ENCODE data around the gene RASSF5. TPM values are rescaled to one million over a fixed set of nuclear protein-coding genes. Genes with fewer than 3 reads are reported as not detected.
A peak's percentile ranks its signal among the peaks of the same experiment; 100 is the strongest.
"Not testable (repeated sequence)": the region's sequence is repeated elsewhere in the genome, so short reads cannot be mapped to it uniquely, and the experiment has no call there.

The RASSF5 gene
- total and polyA plus RNA-seq, 2 donors = 8.9 to 10.7 TPM

DNA sequence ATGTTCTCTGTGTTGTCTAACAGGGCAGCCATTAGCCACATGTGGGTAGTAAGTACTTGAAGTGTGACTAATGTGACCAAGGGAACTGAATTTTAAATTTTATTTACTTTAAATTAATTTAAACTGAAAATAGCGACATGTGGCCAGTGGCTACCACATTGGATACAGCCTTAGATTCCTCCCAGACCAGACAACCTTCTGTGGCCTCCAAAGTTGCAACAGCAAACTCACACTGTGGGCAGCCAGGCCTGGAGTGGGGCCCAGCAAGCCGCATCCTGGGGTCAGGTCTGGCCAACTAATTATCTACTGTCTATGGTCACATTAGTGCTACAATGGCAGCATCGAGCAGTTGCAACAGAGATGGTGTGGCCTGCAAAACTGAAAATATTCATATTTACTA, 93.2 kb downstream of the RASSF5 start:
- H3K36me3 ChIP-seq (ENCODE audit: insufficient read depth) = peaks cover 4% of the 10 kb centered on the region
- H3K4me1 ChIP-seq (ENCODE audit: insufficient read depth) = no peaks in the 10 kb centered on the region
- 93% methylated on average over 3 of the region's 3 CpGs for WGBS

GRCh38 chr1:206604861-206605260, 97.5 kb downstream of the RASSF5 start:
- no peak overlapping the region for H3K27ac ChIP-seq (ENCODE audit: low read depth)
- DNase-seq (ENCODE audit: extremely low spot score) = no peak
- WGBS = 90% methylated on average over 5 of the region's 5 CpGs
- no peak overlapping the region for H3K4me3 ChIP-seq (ENCODE audit: low read depth, low read length)
- H3K36me3 ChIP-seq (ENCODE audit: insufficient read depth) = peaks cover 4% of the 10 kb centered on the region
- H3K4me1 ChIP-seq (ENCODE audit: insufficient read depth) = no peaks in the 10 kb centered on the region

More for the DNA sequence above, 93.2 kb downstream of the RASSF5 start:
- H3K4me3 ChIP-seq (ENCODE audit: low read depth, low read length) = no peak overlapping the region
- DNase-seq (ENCODE audit: extremely low spot score) = no peak
- H3K27ac ChIP-seq (ENCODE audit: low read depth) = no peak overlapping the region

- Histone ChIP-seq H3K27ac (ENCODE audit: low read depth) (no peak overlapping the region), H3K4me1 (ENCODE audit: insufficient read depth) (no peaks in the 10 kb centered on the region), H3K36me3 (ENCODE audit: insufficient read depth) (peaks cover 4% of the 10 kb centered on the region), H3K4me3 (ENCODE audit: low read depth, low read length) (no peak overlapping the region)
- WGBS = 57% methylated on average over 3 of the region's 3 CpGs
- no peak for DNase-seq (ENCODE audit: extremely low spot score)
Measured at GRCh38 chr1:206606867-206607266, 99.5 kb downstream of the RASSF5 start.

GRCh38 chr1:206608108-206608698, 100.9 kb downstream of the RASSF5 start:
- Histone ChIP-seq H3K27ac (ENCODE audit: low read depth) (no peak overlapping the region), H3K4me3 (ENCODE audit: low read depth, low read length) (no peak overlapping the region), H3K36me3 (ENCODE audit: insufficient read depth) (no peaks in the 10 kb centered on the region), H3K4me1 (ENCODE audit: insufficient read depth) (no peaks in the 10 kb centered on the region)
- WGBS = 75% methylated on average over 7 of the region's 7 CpGs
- no peak for DNase-seq (ENCODE audit: extremely low spot score)

DNA sequence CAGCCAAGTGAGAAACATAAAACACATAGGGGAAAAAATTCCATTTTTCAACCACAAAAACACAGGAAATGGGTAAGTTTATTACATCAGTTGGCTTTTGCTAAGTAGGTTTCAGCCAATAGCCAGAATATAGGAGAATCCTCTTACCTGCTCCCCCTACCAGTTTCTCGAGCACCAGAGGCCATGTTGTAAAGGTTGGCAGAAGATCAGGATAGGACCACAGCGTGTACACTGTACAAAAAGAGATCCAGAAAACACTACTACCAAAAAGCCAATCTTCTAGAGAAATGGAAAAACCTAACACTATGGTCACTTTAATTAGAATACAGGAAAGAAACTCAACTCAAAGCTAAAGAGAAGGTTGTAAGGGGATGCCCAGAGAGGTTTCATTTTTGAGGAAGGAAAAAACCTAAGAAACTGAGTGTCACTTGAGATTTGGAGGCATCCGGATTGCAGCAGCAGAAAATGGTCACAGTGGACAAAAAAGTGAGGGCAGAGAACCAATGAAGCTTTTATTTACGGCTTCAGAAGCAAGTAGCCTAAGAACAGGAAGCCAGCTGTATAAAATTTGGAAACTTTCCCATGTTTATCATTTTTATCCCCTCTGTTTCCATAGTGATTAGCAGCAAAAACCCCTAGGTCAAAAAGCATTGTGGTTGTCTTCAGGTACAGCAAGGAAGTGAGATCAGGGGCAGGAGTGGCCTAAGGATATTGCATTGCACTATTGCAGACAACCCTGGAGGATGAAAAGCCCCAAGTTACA, 102.1 kb downstream of the RASSF5 start:
- Histone ChIP-seq H3K27ac (ENCODE audit: low read depth) (no peak overlapping the region), H3K4me3 (ENCODE audit: low read depth, low read length) (no peak overlapping the region), H3K4me1 (ENCODE audit: insufficient read depth) (no peaks in the 10 kb centered on the region), H3K36me3 (ENCODE audit: insufficient read depth) (no peaks in the 10 kb centered on the region)
- WGBS = 54% methylated on average over 4 of the region's 4 CpGs
- no peak for DNase-seq (ENCODE audit: extremely low spot score)

- Histone ChIP-seq H3K27ac (ENCODE audit: low read depth) (peak within 1 kb of the TSS; percentile 83), H3K4me1 (ENCODE audit: insufficient read depth) (no peaks in the 10 kb centered on the region), H3K36me3 (ENCODE audit: insufficient read depth) (no peaks in the 10 kb centered on the region), H3K4me3 (ENCODE audit: low read depth, low read length) (peak within 1 kb of the TSS; percentile 55)
- DNase-seq (ENCODE audit: extremely low spot score) = peak; percentile 82
- WGBS = 5% methylated on average over 48 of the region's 48 CpGs
Measured at GRCh38 chr1:206612129-206612876, 105.0 kb downstream of the RASSF5 start, which contains the start of gene EIF2D. Gene EIF2D, minus strand, starts transcription at chr1:206612465. Its CDS starts 123 bp downstream, at chr1:206612342.

- H3K36me3 ChIP-seq (ENCODE audit: insufficient read depth); H3K4me3 ChIP-seq (ENCODE audit: low read depth, low read length); H3K4me1 ChIP-seq (ENCODE audit: insufficient read depth); DNase-seq (ENCODE audit: extremely low spot score); H3K27ac ChIP-seq (ENCODE audit: low read depth): not testable (repeated sequence)
- WGBS = 96% methylated on average over 2 of the region's 2 CpGs
Measured at GRCh38 chr1:206626396-206626795, 119.1 kb downstream of the RASSF5 start.

DNA sequence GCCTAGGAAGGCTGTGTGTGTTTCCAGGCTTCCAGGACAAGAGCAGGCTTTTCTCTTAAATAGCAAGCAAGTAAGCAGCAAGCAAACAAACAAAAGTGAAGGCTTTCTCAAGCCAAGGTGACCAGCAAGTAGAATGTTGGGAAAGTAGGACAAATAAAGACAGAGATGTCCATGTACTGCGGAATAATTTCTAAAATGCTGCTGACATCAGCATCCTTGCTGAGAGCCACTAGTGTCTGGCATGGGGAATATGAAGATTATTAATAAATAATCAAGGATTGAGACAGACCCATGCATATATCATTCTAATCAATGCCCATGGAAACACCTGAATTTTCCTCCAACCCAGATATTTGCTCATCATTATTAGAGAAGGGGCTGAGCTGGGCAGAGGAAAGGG, 121.6 kb downstream of the RASSF5 start:
- Histone ChIP-seq H3K36me3 (ENCODE audit: insufficient read depth) (no peaks in the 10 kb centered on the region), H3K4me3 (ENCODE audit: low read depth, low read length) (no peak overlapping the region), H3K4me1 (ENCODE audit: insufficient read depth) (no peaks in the 10 kb centered on the region), H3K27ac (ENCODE audit: low read depth) (no peak overlapping the region)
- no peak for DNase-seq (ENCODE audit: extremely low spot score)
- WGBS = 0% methylated on average over 1 of the region's 1 CpG

DNA sequence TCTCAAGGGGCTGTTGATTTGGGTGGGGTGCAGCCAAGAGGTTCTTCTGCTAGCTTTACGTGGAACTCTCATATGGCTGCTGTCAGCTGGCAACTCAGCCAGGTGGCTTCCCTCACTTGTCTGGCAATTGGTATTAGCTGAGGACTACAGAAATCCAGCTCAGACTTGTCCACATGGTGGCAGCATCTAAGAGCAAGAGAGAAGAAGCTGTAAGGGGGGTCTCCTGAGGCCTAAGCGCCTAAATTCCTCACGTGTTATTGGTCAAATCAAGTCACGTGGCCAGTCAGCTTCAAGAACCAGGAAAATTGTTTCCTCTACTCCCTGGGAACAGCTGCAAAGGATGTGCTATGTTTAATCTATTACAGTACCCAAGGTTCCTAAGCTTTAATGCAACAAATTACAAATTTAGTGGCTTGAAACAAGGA, 123.8 kb downstream of the RASSF5 start:
- H3K27ac ChIP-seq (ENCODE audit: low read depth) = no peak overlapping the region
- no peaks in the 10 kb centered on the region for H3K36me3 ChIP-seq (ENCODE audit: insufficient read depth)
- no peaks in the 10 kb centered on the region for H3K4me1 ChIP-seq (ENCODE audit: insufficient read depth)
- no peak overlapping the region for H3K4me3 ChIP-seq (ENCODE audit: low read depth, low read length)
- DNase-seq (ENCODE audit: extremely low spot score) = peak; percentile 40
- 19% methylated on average over 4 of the region's 4 CpGs for WGBS

- H3K4me1 ChIP-seq (ENCODE audit: insufficient read depth) = no peaks in the 10 kb centered on the region
- H3K36me3 ChIP-seq (ENCODE audit: insufficient read depth) = no peaks in the 10 kb centered on the region
- 30% methylated on average over 9 of the region's 9 CpGs for WGBS
- H3K4me3 ChIP-seq (ENCODE audit: low read depth, low read length) = no peak overlapping the region
- no peak for DNase-seq (ENCODE audit: extremely low spot score)
- no peak overlapping the region for H3K27ac ChIP-seq (ENCODE audit: low read depth)
Measured at GRCh38 chr1:206633708-206634121, 126.4 kb downstream of the RASSF5 start.

- peak; percentile 86 for DNase-seq (ENCODE audit: extremely low spot score)
- Histone ChIP-seq H3K4me1 (ENCODE audit: insufficient read depth) (no peaks in the 10 kb centered on the region), H3K27ac (ENCODE audit: low read depth) (no peak overlapping the region), H3K36me3 (ENCODE audit: insufficient read depth) (peaks cover 4% of the 10 kb centered on the region), H3K4me3 (ENCODE audit: low read depth, low read length) (peak overlapping the region; percentile 79)
- 9% methylated on average over 26 of the region's 26 CpGs for WGBS
Measured at GRCh38 chr1:206634365-206635079, 127.2 kb downstream of the RASSF5 start.

- H3K4me1 ChIP-seq (ENCODE audit: insufficient read depth) = peaks cover 1% of the 10 kb centered on the region
- peak; percentile 66 for DNase-seq (ENCODE audit: extremely low spot score)
- WGBS = under 1% methylated on average over 84 of the region's 84 CpGs
- H3K4me3 ChIP-seq (ENCODE audit: low read depth, low read length) = peak within 1 kb of the TSS; percentile 79
- H3K36me3 ChIP-seq (ENCODE audit: insufficient read depth) = peaks cover 4% of the 10 kb centered on the region
- peak within 1 kb of the TSS; percentile 61 for H3K27ac ChIP-seq (ENCODE audit: low read depth)
Measured at GRCh38 chr1:206635080-206635977, 128.0 kb downstream of the RASSF5 start, which contains the start of gene DYRK3. Gene DYRK3, plus strand, starts transcription at chr1:206635536. Its CDS starts 168 bp downstream, at chr1:206635704.

Data from urinary bladder (tissue), 4 donors.